WERI-Rb-1 (cell line): ENCODE measurements around the gene DYNC1I2.

Source experiments
- DNase-seq: peaks from one replicate; pipeline ENCODE4 v3.0.0-alpha.2; 2020
- H3K27ac ChIP-seq: fragments of 250-450 bp; sonication (Bioruptor Pico); 2 replicates; pipeline ENCODE4 v1.5.1; 2020; ENCODE audit warnings: mild to moderate bottlenecking, moderate library complexity
- H3K27me3 ChIP-seq: fragments of 250-450 bp; sonication (Bioruptor Pico); 2 replicates; pipeline ENCODE4 v1.5.1; 2021; ENCODE audit warnings: mild to moderate bottlenecking, low read depth, moderate library complexity; ENCODE audit not compliant: insufficient read depth, severe bottlenecking
- H3K36me3 ChIP-seq: fragments of 250-450 bp; sonication (Bioruptor Pico); 2 replicates; pipeline ENCODE4 v1.5.1; 2020; ENCODE audit warnings: mild to moderate bottlenecking, moderate library complexity
- H3K4me3 ChIP-seq: 2 replicates; pipeline ENCODE4 v1.5.1; 2011; ENCODE audit warnings: low read depth, mild to moderate bottlenecking, control low read depth, low read length
- H3K9me3 ChIP-seq: fragments of 250-450 bp; sonication (Bioruptor Pico); 2 replicates; pipeline ENCODE4 v1.5.1; 2021; ENCODE audit warnings: mild to moderate bottlenecking, moderate library complexity; ENCODE audit not compliant: severe bottlenecking
- TF ChIP-seq, protein P1 (sequence below): IDR thresholded peaks from 2 replicates; pipeline ENCODE4 v1.5.1; 2011; ENCODE audit warnings: low read depth, mild to moderate bottlenecking, control low read depth, inconsistent platforms, low read length

DYNC1I2 gene

DNA sequence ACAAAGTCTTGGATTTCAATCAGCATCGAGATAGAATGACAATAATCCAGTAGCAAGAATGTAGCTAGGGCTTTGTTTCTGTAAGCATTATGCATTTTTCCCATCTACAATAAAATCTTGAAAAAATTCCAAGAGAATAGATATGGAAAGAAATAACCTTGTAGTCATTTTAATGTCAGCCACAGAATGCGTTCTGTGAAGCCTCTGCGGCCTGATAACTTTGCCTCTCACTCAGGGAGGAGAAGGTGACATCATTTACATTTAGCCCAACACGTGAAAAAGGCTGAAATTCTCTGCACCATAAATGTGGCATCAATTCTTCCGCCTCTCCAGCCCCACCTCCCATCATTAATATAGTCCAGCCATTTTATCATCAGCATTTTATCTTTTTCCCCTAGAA lies 19.1 kb upstream of the DYNC1I2 start:
- Histone ChIP-seq H3K27ac (no peak overlapping the region), H3K36me3 (no peaks in the 10 kb centered on the region), H3K9me3 (no peaks in the 10 kb centered on the region), H3K4me3 (no peak overlapping the region), H3K27me3 (no peaks in the 10 kb centered on the region)
- DNase-seq = no peak
- TF ChIP-seq, protein P1, sequence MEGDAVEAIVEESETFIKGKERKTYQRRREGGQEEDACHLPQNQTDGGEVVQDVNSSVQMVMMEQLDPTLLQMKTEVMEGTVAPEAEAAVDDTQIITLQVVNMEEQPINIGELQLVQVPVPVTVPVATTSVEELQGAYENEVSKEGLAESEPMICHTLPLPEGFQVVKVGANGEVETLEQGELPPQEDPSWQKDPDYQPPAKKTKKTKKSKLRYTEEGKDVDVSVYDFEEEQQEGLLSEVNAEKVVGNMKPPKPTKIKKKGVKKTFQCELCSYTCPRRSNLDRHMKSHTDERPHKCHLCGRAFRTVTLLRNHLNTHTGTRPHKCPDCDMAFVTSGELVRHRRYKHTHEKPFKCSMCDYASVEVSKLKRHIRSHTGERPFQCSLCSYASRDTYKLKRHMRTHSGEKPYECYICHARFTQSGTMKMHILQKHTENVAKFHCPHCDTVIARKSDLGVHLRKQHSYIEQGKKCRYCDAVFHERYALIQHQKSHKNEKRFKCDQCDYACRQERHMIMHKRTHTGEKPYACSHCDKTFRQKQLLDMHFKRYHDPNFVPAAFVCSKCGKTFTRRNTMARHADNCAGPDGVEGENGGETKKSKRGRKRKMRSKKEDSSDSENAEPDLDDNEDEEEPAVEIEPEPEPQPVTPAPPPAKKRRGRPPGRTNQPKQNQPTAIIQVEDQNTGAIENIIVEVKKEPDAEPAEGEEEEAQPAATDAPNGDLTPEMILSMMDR = no peak

- TF ChIP-seq, protein P1 = no peak
- Histone ChIP-seq H3K36me3 (no peaks in the 10 kb centered on the region), H3K9me3 (no peaks in the 10 kb centered on the region), H3K27me3 (no peaks in the 10 kb centered on the region), H3K4me3 (no peak overlapping the region), H3K27ac (no peak overlapping the region)
- DNase-seq = no peak
Measured at GRCh38 chr2:171669121-171669520, 18.1 kb upstream of the DYNC1I2 start.

GRCh38 chr2:171670655-171671054 lies 16.6 kb upstream of the DYNC1I2 start:
- TF ChIP-seq, protein P1 = no peak
- H3K36me3 ChIP-seq = no peaks in the 10 kb centered on the region
- no peaks in the 10 kb centered on the region for H3K27me3 ChIP-seq
- no peak overlapping the region for H3K4me3 ChIP-seq
- no peak overlapping the region for H3K27ac ChIP-seq
- no peaks in the 10 kb centered on the region for H3K9me3 ChIP-seq
- no peak for DNase-seq

DNA sequence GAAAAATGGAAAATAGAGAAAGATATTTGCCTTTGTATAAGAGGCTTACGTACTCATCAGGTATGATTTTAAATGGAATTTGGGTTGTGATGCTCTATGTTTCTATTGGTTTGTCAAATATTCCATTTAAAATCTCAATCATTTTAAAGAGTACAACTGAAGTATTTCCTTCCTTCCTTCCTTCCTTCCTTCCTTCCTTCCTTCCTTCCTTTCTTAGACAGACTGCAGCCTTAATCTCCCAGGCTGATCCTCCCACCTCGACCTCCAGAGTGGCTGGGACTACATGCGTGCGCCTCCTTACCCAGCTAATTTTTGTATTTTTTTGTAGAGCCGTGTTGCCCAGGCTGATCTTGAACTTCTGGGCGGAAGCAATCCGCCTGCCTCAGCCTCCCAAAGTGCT lies 15.4 kb upstream of the DYNC1I2 start:
- DNase-seq = no peak
- TF ChIP-seq, protein P1 = no peak

DNA sequence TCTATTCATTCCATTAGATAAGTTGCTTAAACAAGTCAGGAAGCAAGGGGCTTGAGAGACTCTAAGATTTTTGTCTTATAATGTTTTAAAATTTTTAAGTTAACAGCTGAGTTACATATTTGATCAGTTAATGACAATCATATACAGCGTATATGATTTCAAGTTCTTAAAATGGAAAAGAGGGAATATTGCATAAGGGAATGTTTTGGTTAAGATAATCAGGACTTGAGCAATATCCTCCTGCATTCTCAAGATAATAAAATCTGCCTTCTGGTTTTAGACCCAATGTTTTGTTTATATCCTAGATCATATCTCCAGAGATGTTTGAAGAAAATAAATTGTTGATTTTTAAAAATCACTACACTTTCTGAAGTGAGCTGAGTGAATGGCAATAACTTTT lies 13.4 kb upstream of the DYNC1I2 start:
- DNase-seq = no peak
- Histone ChIP-seq H3K4me3 (no peak overlapping the region), H3K9me3 (no peaks in the 10 kb centered on the region), H3K27me3 (no peaks in the 10 kb centered on the region), H3K36me3 (no peaks in the 10 kb centered on the region), H3K27ac (no peak overlapping the region)
- TF ChIP-seq, protein P1 = no peak

More for the DNA sequence above, 15.4 kb upstream of the DYNC1I2 start:
- Histone ChIP-seq H3K4me3 (no peak overlapping the region), H3K27me3 (no peaks in the 10 kb centered on the region), H3K36me3 (no peaks in the 10 kb centered on the region), H3K27ac (no peak overlapping the region), H3K9me3 (no peaks in the 10 kb centered on the region)

GRCh38 chr2:171675810-171676345 lies 11.4 kb upstream of the DYNC1I2 start:
- no peak for DNase-seq
- Histone ChIP-seq H3K27ac (no peak overlapping the region), H3K36me3 (no peaks in the 10 kb centered on the region), H3K4me3 (no peak overlapping the region), H3K9me3 (no peaks in the 10 kb centered on the region), H3K27me3 (no peaks in the 10 kb centered on the region)
- TF ChIP-seq, protein P1 = no peak
